LoVo (cell line): ENCODE results near the gene ITPKC.

Experiments
- DNase-seq: peaks from one replicate; pipeline ENCODE4 v3.0.0-alpha.2; 2016; ENCODE audit warnings: low spot score

Gene ITPKC

GRCh38 chr19:40716482-40717324, at the start of gene ITPKC, which contains the start of gene COQ8B:
TSS of gene ITPKC (plus strand) at chr19:40717112. CDS start at chr19:40717136, 24 bp downstream.
TSS of gene COQ8B (minus strand) at chr19:40716886. CDS start at chr19:40714632, 2,254 bp downstream.
- DNase-seq, result peak; percentile 94

- DNase-seq, result no peak
Measured at GRCh38 chr19:40667602-40668001, 49.3 kb upstream of the ITPKC start.

GRCh38 chr19:40668991-40669614, 47.8 kb upstream of the ITPKC start:
- DNase-seq, result no peak

- DNase-seq, result no peak
Measured at GRCh38 chr19:40671404-40671803, 45.5 kb upstream of the ITPKC start.

- DNase-seq, result no peak
Measured at GRCh38 chr19:40672038-40672437, 44.9 kb upstream of the ITPKC start.

GRCh38 chr19:40672573-40673299, 44.2 kb upstream of the ITPKC start:
- DNase-seq, result no peak

- DNase-seq, result no peak
Measured at GRCh38 chr19:40673397-40673796, 43.5 kb upstream of the ITPKC start.

GRCh38 chr19:40674291-40674690, 42.6 kb upstream of the ITPKC start:
- no peak for DNase-seq

GRCh38 chr19:40677156-40677555, 39.8 kb upstream of the ITPKC start:
- DNase-seq, result no peak

GRCh38 chr19:40681039-40681438, 35.9 kb upstream of the ITPKC start:
- DNase-seq, result no peak

GRCh38 chr19:40682431-40682964, 34.4 kb upstream of the ITPKC start:
- DNase-seq, result no peak

GRCh38 chr19:40683437-40683836, 33.5 kb upstream of the ITPKC start:
- DNase-seq, result no peak

GRCh38 chr19:40684280-40684679, 32.6 kb upstream of the ITPKC start:
- DNase-seq, result no peak

- DNase-seq, result no peak
Measured at GRCh38 chr19:40685016-40685526, 31.8 kb upstream of the ITPKC start.

- no peak for DNase-seq
Measured at GRCh38 chr19:40685563-40685962, 31.3 kb upstream of the ITPKC start.

GRCh38 chr19:40686882-40687524, 29.9 kb upstream of the ITPKC start:
- DNase-seq, result no peak

GRCh38 chr19:40687525-40688016, 29.3 kb upstream of the ITPKC start:
- no peak for DNase-seq

- no peak for DNase-seq
Measured at GRCh38 chr19:40688309-40688708, 28.6 kb upstream of the ITPKC start.

- no peak for DNase-seq
Measured at GRCh38 chr19:40688987-40689338, 27.9 kb upstream of the ITPKC start.

- no peak for DNase-seq
Measured at GRCh38 chr19:40689339-40690049, 27.4 kb upstream of the ITPKC start.
